ENCODE results near the gene FHDC1.

GRCh38 chr4:152940461-152940860 is 4.3 kb downstream of the FHDC1 start:
- TF ChIP-seq POLR2A (IDR thresholded peaks at IDR 0.05), result no peak
- TF ChIP-seq EP300 (IDR thresholded peaks at IDR 0.05), result no peak
